Prostate gland (tissue), 2 donors: ENCODE data around the gene OGFOD3.

Experiments used
- CTCF ChIP-seq, 4 experiments: fragments of 200-600 bp in 2 of 4; fragments of 450-650 bp in 2 of 4; sonication (generic) in 2 of 4; IDR thresholded peaks; 1 replicate in 3 of 4; 2 replicates in 1 of 4; pipeline ENCODE4 v1.5.1; 2016 to 2019; ENCODE audit warnings: antibody characterized with exemption in 4 of 4, mild to moderate bottlenecking in 2 of 4, moderate library complexity in 2 of 4
- POLR2A ChIP-seq: fragments of 450-650 bp; IDR thresholded peaks from one replicate; pipeline ENCODE4 v1.6.1; 2016; ENCODE audit warnings: antibody characterized with exemption, mild to moderate bottlenecking
- POLR2AphosphoS5 ChIP-seq: sonication (generic); formaldehyde crosslinking; IDR thresholded peaks from one replicate; pipeline ENCODE4 v1.6.1; 2017; ENCODE audit warnings: antibody characterized with exemption

- TF ChIP-seq CTCF (IDR thresholded peaks at IDR 0.05) (no peak), POLR2A (no peak), POLR2AphosphoS5 (no peak)
Measured at GRCh38 chr17:82349287-82349701, 69.1 kb downstream of the OGFOD3 start.
